ENCODE measurements around the gene ARL6IP5. TPM values are rescaled to one million over a fixed set of nuclear protein-coding genes. Genes with fewer than 3 reads are reported as not detected.

ARL6IP5 gene
- polyA plus RNA-seq, 1 donor = 110 TPM

- DNase-seq = no peak
These were observed 563 bp downstream of the ARL6IP5 start for GRCh38 chr3:69085168-69085832.

- DNase-seq = no peak
These were observed 1.3 kb downstream of the ARL6IP5 start for GRCh38 chr3:69085833-69086722.

DNA sequence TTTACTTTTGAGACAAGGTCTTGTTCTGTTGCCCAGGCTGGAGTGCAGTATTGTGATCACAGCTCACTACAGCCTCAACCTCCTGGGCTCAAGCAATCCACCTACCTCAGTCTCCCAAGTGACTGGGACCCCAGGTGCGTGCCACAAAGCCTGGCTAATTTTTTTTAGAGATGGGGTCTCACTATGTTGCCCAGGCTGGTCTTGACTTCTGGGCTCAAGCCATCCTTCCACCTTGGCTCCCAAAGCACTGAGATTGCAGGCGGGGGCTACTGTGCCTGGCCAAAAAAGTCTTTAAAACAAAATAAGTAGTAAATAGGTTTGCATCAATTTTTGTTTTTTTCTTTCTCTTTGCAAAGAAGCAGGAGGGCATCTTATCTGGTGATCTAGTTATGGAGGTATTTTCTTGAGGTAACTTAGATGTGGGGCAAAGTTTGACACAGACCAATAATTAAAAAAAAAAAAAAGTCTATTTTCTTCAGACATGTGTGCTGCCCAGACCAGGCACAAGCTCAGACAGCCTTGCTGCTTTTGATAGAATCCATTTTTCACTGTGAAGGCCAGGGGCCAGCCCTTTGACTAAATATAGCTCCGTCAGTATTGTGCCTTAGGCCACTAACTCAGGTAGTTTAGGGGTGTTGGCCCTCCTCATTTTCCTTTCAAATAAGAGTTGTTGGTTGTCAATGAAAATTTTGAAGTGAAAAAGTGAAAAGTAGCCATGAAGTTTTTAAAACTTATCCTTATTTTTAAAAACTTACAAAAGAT, 2.5 kb downstream of the ARL6IP5 start:
- DNase-seq = no peak

- no peak for DNase-seq
These were observed 3.3 kb downstream of the ARL6IP5 start for GRCh38 chr3:69088063-69088462.

- DNase-seq = no peak
These were observed 5.3 kb downstream of the ARL6IP5 start for GRCh38 chr3:69090021-69090420.

- DNase-seq = no peak
These were observed 6.8 kb downstream of the ARL6IP5 start for GRCh38 chr3:69091389-69092029.

DNA sequence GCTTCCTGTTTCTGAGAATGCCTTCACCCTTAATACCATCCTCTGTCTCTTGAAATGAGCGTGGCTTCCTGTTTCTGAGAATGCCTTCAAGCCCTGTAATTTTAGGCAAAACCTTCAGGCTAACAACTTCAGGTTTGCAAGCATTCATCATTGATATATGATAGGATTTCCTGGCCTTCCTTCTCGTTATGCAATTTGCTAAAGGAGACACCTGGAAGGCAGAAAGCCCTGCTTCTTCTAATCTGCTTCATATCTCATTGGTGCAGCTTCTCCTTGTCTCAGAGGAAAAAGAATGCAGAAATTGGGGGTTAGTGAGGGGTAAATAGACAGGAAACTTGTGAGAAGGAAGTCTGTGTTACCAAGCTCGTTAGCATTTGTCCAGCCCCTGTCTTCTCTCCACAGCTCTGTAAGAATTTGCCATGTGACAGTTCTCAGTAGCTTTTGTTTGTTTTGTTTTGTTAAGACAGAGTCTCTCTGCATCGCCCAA, 7.3 kb downstream of the ARL6IP5 start:
- no peak for DNase-seq

DNA sequence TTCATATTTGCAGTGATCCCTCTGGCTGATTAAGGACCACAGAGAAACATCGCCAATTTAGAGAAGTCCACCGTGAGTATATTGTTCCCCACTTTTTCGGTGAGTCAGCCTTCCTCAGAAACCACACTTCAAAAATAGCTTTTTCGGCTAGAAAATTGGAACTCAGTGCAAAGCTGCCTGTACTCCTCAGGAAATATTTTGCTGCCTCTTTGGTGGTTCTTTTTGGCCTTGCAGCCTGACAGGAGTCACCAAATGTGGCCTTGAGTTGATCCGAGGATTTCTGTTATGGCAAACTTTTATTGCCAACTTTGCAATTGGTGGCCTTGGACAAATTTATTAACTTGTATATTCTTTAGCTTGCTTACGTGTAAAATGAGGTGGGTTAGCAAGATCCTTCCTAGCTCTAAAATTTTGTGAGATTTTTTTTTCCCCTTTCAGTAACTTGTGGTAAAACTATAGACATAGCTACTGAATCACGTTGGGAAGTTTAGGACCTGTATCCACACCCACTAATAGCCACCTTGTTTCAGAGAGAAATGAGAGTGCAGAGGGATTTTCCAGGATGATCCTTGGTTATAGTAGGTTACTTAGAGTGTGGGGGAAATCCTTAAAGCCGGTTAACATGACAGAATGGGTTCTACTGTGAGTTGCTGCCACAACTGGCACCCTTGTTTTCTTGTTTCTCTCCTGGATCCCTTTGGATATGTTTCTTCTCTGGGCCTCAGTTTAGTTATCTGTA, 9.9 kb downstream of the ARL6IP5 start:
- DNase-seq = no peak

GRCh38 chr3:69095636-69096035, 10.9 kb downstream of the ARL6IP5 start:
- no peak for DNase-seq

DNA sequence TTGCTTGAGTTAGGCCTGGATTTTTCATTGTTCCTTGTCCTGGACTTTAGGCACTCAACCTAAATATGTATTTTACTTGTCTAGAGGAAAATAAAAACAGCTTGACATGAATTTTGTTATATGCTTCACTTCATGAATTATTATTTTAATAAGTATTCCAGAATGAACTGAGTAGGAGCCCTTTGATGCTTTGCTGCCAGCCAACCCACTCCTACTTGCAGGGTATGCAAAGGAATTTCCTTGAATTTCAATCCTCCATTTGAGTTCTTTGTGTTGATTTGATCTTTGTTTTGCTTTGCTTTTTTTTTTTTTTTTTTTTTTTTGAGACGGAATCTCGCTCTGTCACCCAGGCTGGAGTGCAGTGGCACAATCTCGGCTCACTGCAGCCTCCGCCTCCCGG, 11.6 kb downstream of the ARL6IP5 start:
- no peak for DNase-seq

GRCh38 chr3:69097407-69098086, 12.8 kb downstream of the ARL6IP5 start:
- no peak for DNase-seq

DNA sequence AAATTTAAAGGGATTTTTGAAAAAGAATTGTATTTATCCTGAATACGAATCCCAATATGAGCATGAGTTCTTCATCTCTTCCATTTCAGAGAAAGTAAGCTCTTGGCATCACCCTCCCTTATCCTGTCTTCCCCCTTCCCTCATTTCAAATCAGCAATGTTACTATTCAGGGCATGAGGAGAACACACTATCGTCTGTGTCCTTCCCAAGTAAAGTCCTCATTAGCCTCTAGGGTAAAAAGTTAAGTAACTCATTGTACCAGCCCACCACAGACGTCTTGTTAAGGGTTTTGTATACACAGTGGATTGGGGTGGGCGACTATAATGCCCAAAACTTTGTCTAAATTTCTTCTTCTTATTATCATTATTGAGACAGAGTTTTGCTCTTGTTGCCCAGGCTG, 14.8 kb downstream of the ARL6IP5 start:
- no peak for DNase-seq

DNA sequence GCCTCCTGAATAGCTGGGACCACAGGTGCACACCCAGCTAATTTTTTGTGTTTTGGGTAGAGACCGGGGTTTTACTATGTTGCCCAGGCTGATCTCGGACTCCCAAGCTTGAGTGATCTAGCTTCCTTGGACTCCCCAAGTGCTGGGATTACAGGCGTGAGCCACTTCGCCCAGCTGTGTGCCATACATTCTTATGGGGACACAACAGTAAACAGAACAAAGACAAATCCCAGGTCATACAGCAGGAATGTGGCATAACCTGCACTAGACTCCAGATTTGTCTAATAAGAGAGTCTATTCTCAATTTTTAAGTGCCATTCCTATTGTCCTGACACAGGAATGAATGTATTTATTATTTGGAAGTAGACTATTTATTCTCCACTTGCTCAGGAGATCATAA, 17.6 kb downstream of the ARL6IP5 start:
- no peak for DNase-seq

- DNase-seq = no peak
These were observed 18.4 kb downstream of the ARL6IP5 start for GRCh38 chr3:69103123-69103522.

DNA sequence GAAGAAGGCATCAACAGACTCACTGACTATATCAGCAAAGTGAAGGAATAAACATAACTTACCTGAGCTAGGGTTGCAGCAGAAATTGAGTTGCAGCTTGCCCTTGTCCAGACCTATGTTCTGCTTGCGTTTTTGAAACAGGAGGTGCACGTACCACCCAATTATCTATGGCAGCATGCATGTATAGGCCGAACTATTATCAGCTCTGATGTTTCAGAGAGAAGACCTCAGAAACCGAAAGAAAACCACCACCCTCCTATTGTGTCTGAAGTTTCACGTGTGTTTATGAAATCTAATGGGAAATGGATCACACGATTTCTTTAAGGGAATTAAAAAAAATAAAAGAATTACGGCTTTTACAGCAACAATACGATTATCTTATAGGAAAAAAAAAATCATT, 19.8 kb downstream of the ARL6IP5 start:
- no peak for DNase-seq

DNA sequence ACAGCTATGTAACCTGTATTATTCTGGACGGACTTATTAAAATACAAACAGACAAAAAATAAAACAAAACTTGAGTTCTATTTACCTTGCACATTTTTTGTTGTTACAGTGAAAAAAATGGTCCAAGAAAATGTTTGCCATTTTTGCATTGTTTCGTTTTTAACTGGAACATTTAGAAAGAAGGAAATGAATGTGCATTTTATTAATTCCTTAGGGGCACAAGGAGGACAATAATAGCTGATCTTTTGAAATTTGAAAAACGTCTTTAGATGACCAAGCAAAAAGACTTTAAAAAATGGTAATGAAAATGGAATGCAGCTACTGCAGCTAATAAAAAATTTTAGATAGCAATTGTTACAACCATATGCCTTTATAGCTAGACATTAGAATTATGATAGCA, 20.6 kb downstream of the ARL6IP5 start:
- DNase-seq = no peak

GRCh38 chr3:69107841-69108240, 23.1 kb downstream of the ARL6IP5 start:
- DNase-seq = no peak

DNA sequence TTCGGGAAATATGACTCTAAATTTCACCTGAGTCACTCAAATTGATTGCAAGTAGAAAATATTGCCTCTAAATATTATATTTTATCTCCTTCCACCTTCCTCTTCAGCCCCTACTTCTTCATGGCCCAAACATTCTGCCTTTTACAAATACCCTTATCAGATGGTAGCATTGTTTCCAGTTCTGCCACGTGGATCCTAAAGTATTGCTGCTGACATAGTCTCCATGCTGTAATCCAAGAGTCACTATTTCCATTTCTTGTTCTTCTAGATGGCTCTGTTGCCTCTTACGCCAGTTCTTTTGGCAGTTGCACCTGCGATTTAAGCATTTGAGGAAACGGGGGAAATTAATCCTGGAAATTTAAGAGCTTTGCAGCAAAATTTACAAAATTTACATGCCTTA, 24.1 kb downstream of the ARL6IP5 start:
- DNase-seq = no peak

DNA sequence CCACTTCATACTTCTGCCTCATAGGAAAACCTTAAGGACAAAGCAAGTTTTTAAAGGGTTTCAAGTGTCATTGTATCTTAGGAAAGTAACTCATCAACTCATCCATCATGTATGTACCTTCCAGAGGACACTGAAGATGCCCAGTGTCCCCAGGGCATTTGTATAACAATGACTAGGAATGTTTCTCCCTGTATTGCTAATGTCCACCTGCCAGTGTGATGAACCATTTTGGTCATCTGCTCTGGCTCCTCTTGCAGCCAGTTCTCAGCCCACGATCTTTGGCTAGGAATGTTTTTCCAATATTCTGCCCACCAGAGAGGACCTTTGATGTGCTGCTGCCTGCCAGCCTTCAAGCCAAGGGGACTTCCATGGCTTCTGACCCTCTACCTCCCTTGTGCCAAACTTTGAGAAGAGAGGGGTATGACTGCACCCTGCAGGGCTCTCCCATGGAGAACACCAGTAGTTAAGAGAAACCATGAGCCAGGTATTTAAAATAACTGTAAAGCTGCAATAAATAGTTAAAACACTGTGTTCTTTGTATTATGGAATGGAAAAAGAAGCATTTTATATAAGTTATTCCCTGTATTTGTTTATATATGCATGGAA, 26.3 kb downstream of the ARL6IP5 start:
- no peak for DNase-seq

- no peak for DNase-seq
These were observed 28.8 kb downstream of the ARL6IP5 start for GRCh38 chr3:69113536-69113935.
